GM06990 (cell line): ENCODE data around the gene RETREG3.
A peak's percentile ranks its signal among the peaks of the same experiment; 100 is the strongest.
"Not testable (repeated sequence)": the region's sequence is repeated elsewhere in the genome, so short reads cannot be mapped to it uniquely, and the experiment has no call there.

Experiments used
- DNase-seq: peaks from one replicate; pipeline ENCODE4 v3.0.0-alpha.2; 2011; ENCODE audit not compliant: insufficient read length; ENCODE audit errors: extremely low read depth
- H3K27me3 ChIP-seq: replicated peaks from 2 replicates; pipeline ENCODE4 v1.6.0; 2011; ENCODE audit warnings: low read length; ENCODE audit not compliant: control insufficient read depth, insufficient read depth
- H3K36me3 ChIP-seq: 2 replicates; pipeline ENCODE4 v1.5.1; 2011; ENCODE audit warnings: low read length; ENCODE audit not compliant: control insufficient read depth, insufficient read depth
- H3K4me3 ChIP-seq: replicated peaks from 2 replicates; pipeline ENCODE4 v1.5.1; 2011; ENCODE audit warnings: low read depth, mild to moderate bottlenecking, control low read depth, low read length
- CTCF ChIP-seq: IDR thresholded peaks from 2 replicates; pipeline ENCODE4 v1.5.1; 2011; ENCODE audit warnings: low read length, control low read depth, mild to moderate bottlenecking, inconsistent platforms; ENCODE audit not compliant: insufficient read depth, poor library complexity, severe bottlenecking

The RETREG3 gene

GRCh38 chr17:42554250-42555121 is 54.7 kb downstream of the RETREG3 start:
- no peaks in the 10 kb centered on the region; the same call in 1 of the 2 replicates for H3K36me3 ChIP-seq
- peak overlapping the region; percentile 99 for H3K4me3 ChIP-seq
- peak; percentile 91 for DNase-seq
- no peaks in the 10 kb centered on the region for H3K27me3 ChIP-seq
- no peak for TF ChIP-seq CTCF

- TF ChIP-seq CTCF: no peak
- Histone ChIP-seq H3K27me3 (no peaks in the 10 kb centered on the region), H3K4me3 (peak overlapping the region; percentile 99), H3K36me3 (no peaks in the 10 kb centered on the region; the same call in 1 of the 2 replicates)
- DNase-seq: no peak
Measured at GRCh38 chr17:42553866-42554249, 55.3 kb downstream of the RETREG3 start.

- no peaks in the 10 kb centered on the region; the same call in 1 of the 2 replicates for H3K36me3 ChIP-seq
- peak overlapping the region; percentile 99; the same call in 1 of the 2 replicates for H3K4me3 ChIP-seq
- DNase-seq: no peak
- H3K27me3 ChIP-seq: no peaks in the 10 kb centered on the region
- TF ChIP-seq CTCF: no peak
Measured at GRCh38 chr17:42553161-42553818, 55.9 kb downstream of the RETREG3 start.

GRCh38 chr17:42552736-42553135 is 56.4 kb downstream of the RETREG3 start, which contains the start of gene HSD17B1:
TSS of gene HSD17B1 (plus strand) at chr17:42552923. CDS start at chr17:42552934, 11 bp downstream.
- H3K27me3 ChIP-seq, DNase-seq, H3K36me3 ChIP-seq: not testable (repeated sequence)
- H3K4me3 ChIP-seq: peak within 1 kb of the TSS; percentile 99

GRCh38 chr17:42548993-42549755 is 60.0 kb downstream of the RETREG3 start:
- peaks cover 2% of the 10 kb centered on the region for H3K36me3 ChIP-seq
- peak overlapping the region; percentile 61; the same call in 1 of the 2 replicates for H3K4me3 ChIP-seq
- no peak for DNase-seq
- no peaks in the 10 kb centered on the region for H3K27me3 ChIP-seq
- no peak for TF ChIP-seq CTCF
